ENCODE measurements around the gene AGPS. TPM values are rescaled to one million over a fixed set of nuclear protein-coding genes. Genes with fewer than 3 reads are reported as not detected.

AGPS gene
- total and polyA plus RNA-seq, 2 donors (not counting 1 experiment from before 2014, with no cell fraction given), result 15.9 to 18.0 TPM

- Histone ChIP-seq H3K27me3 (ENCODE audit: control insufficient read depth, insufficient read depth, low read length) (no peaks in the 10 kb centered on the region), H3K4me3 (replicated peaks in 1 of 4; ENCODE audit: control extremely low read depth in 1 of 4, insufficient read depth in 1 of 4, low read depth in 3 of 4, low read length in 4 of 4) (no peak overlapping the region), H3K27ac (ENCODE audit: insufficient read depth, low read length) (no peak overlapping the region), H3K4me2 (ENCODE audit: extremely low read depth, insufficient read depth, low read length) (no peak overlapping the region), H3K9ac (ENCODE audit: insufficient read depth, low read length) (no peak overlapping the region), H3K36me3 (ENCODE audit: control insufficient read depth, insufficient read depth, low read length) (no peaks in the 10 kb centered on the region), H2AFZ (ENCODE audit: low read length) (no peak overlapping the region), H3K9me3 (ENCODE audit: control insufficient read depth, insufficient read depth, low read depth, low read length) (no peaks in the 10 kb centered on the region), H3K79me2 (ENCODE audit: control insufficient read depth, insufficient read depth, low read length) (no peaks in the 10 kb centered on the region), H4K20me1 (ENCODE audit: control insufficient read depth, extremely low read depth, insufficient read depth, low read length) (no peaks in the 10 kb centered on the region), H3K4me1 (ENCODE audit: control insufficient read depth, extremely low read depth, insufficient read depth, low read length) (no peaks in the 10 kb centered on the region)
- DNase-seq (ENCODE audit: low read depth in 2 of 2), result no peak
- TF ChIP-seq CTCF (conservative IDR thresholded peaks at IDR 0.05 in 1 of 2, IDR thresholded peaks at IDR 0.05 in 1 of 2; ENCODE audit: low read depth in 1 of 2, low read length in 2 of 2) (no peak), EZH2 (IDR thresholded peaks at IDR 0.05; ENCODE audit: low read length, missing control alignments) (no peak)
These were observed 167.1 kb downstream of the AGPS start for GRCh38 chr2:177559638-177560037.

GRCh38 chr2:177568390-177568789 lies 175.8 kb downstream of the AGPS start:
- TF ChIP-seq CTCF (conservative IDR thresholded peaks at IDR 0.05 in 1 of 2, IDR thresholded peaks at IDR 0.05 in 1 of 2; ENCODE audit: low read depth in 1 of 2, low read length in 2 of 2), result no peak
- TF ChIP-seq EZH2 (IDR thresholded peaks at IDR 0.05; ENCODE audit: low read length, missing control alignments), result no peak
- Histone ChIP-seq H3K36me3 (ENCODE audit: control insufficient read depth, insufficient read depth, low read length) (no peaks in the 10 kb centered on the region), H3K79me2 (ENCODE audit: control insufficient read depth, insufficient read depth, low read length) (no peaks in the 10 kb centered on the region), H3K4me1 (ENCODE audit: control insufficient read depth, extremely low read depth, insufficient read depth, low read length) (no peaks in the 10 kb centered on the region), H4K20me1 (ENCODE audit: control insufficient read depth, extremely low read depth, insufficient read depth, low read length) (no peaks in the 10 kb centered on the region), H2AFZ (ENCODE audit: low read length) (no peak overlapping the region), H3K27ac (ENCODE audit: insufficient read depth, low read length) (no peak overlapping the region), H3K4me2 (ENCODE audit: extremely low read depth, insufficient read depth, low read length) (no peak overlapping the region), H3K4me3 (replicated peaks in 1 of 4; ENCODE audit: control extremely low read depth in 1 of 4, insufficient read depth in 1 of 4, low read depth in 3 of 4, low read length in 4 of 4) (no peak overlapping the region), H3K27me3 (ENCODE audit: control insufficient read depth, insufficient read depth, low read length) (no peaks in the 10 kb centered on the region), H3K9ac (ENCODE audit: insufficient read depth, low read length) (no peak overlapping the region), H3K9me3 (ENCODE audit: control insufficient read depth, insufficient read depth, low read depth, low read length) (no peaks in the 10 kb centered on the region)
- no peak for DNase-seq (ENCODE audit: low read depth in 2 of 2)

- Histone ChIP-seq H3K27ac (ENCODE audit: insufficient read depth, low read length) (no peak overlapping the region), H4K20me1 (ENCODE audit: control insufficient read depth, extremely low read depth, insufficient read depth, low read length) (no peaks in the 10 kb centered on the region), H3K4me1 (ENCODE audit: control insufficient read depth, extremely low read depth, insufficient read depth, low read length) (no peaks in the 10 kb centered on the region), H3K9ac (ENCODE audit: insufficient read depth, low read length) (no peak overlapping the region), H3K79me2 (ENCODE audit: control insufficient read depth, insufficient read depth, low read length) (no peaks in the 10 kb centered on the region), H3K27me3 (ENCODE audit: control insufficient read depth, insufficient read depth, low read length) (no peaks in the 10 kb centered on the region), H2AFZ (ENCODE audit: low read length) (no peak overlapping the region), H3K4me3 (replicated peaks in 1 of 4; ENCODE audit: control extremely low read depth in 1 of 4, insufficient read depth in 1 of 4, low read depth in 3 of 4, low read length in 4 of 4) (no peak overlapping the region), H3K36me3 (ENCODE audit: control insufficient read depth, insufficient read depth, low read length) (no peaks in the 10 kb centered on the region), H3K4me2 (ENCODE audit: extremely low read depth, insufficient read depth, low read length) (no peak overlapping the region), H3K9me3 (ENCODE audit: control insufficient read depth, insufficient read depth, low read depth, low read length) (no peaks in the 10 kb centered on the region)
- no peak for DNase-seq (ENCODE audit: low read depth in 2 of 2)
- TF ChIP-seq EZH2 (IDR thresholded peaks at IDR 0.05; ENCODE audit: low read length, missing control alignments), result no peak
- TF ChIP-seq CTCF (conservative IDR thresholded peaks at IDR 0.05 in 1 of 2, IDR thresholded peaks at IDR 0.05 in 1 of 2; ENCODE audit: low read depth in 1 of 2, low read length in 2 of 2), result no peak
These were observed 176.3 kb downstream of the AGPS start for GRCh38 chr2:177568893-177569292.
